DND-41 (cell line): Measurements from ENCODE around the gene L3MBTL3.

Experiments used
- ATAC-seq: fragments of 200-7000 bp; cut with Tn5 transposase; 3 replicates; pipeline ENCODE4 v1.9.1; 2021; ENCODE audit warnings: low read depth; ENCODE audit not compliant: insufficient read depth
- DNase-seq: peaks from one replicate; pipeline ENCODE4 v3.0.0-alpha.2; 2020
- H2AFZ ChIP-seq: 2 replicates; pipeline ENCODE4 v1.6.0; 2012; ENCODE audit warnings: low read depth, low read length
- H3K27ac ChIP-seq: 2 replicates; pipeline ENCODE4 v1.5.1; 2012; ENCODE audit warnings: low read length, inconsistent platforms
- H3K27me3 ChIP-seq: fragments of 200-600 bp; sonication (generic); 2 replicates; pipeline ENCODE4 v1.6.0; 2012; ENCODE audit warnings: low read length, mild to moderate bottlenecking, inconsistent platforms; ENCODE audit not compliant: insufficient read depth, poor library complexity
- H3K36me3 ChIP-seq: 2 replicates; pipeline ENCODE4 v1.5.1; 2012; ENCODE audit warnings: low read length, inconsistent platforms; ENCODE audit not compliant: insufficient read depth
- H3K4me1 ChIP-seq: 2 replicates; pipeline ENCODE4 v1.5.1; 2012; ENCODE audit warnings: mild to moderate bottlenecking, low read length; ENCODE audit not compliant: insufficient read depth
- H3K4me2 ChIP-seq: 2 replicates; pipeline ENCODE4 v1.6.0; 2012; ENCODE audit warnings: mild to moderate bottlenecking, moderate library complexity, low read length, inconsistent platforms; ENCODE audit not compliant: insufficient read depth
- H3K4me3 ChIP-seq, 2 experiments: fragments of 200-600 bp in 1 of 2; shearing (Covaris generic) in 1 of 2; 2 replicates each; pipeline ENCODE4 v1.5.1; 2012 to 2016; ENCODE audit warnings: inconsistent platforms in 2 of 2, low read length in 2 of 2, mild to moderate bottlenecking in 2 of 2, low read depth in 1 of 2, moderate library complexity in 1 of 2
- H3K79me2 ChIP-seq: 2 replicates; pipeline ENCODE4 v1.6.0; 2012; ENCODE audit warnings: low read length, inconsistent platforms; ENCODE audit not compliant: insufficient read depth
- H3K9ac ChIP-seq: 2 replicates; pipeline ENCODE4 v1.6.0; 2012; ENCODE audit warnings: low read depth, mild to moderate bottlenecking, inconsistent platforms, low read length, moderate library complexity
- H3K9me3 ChIP-seq: 2 replicates; pipeline ENCODE4 v1.5.1; 2012; ENCODE audit warnings: low read length, moderate library complexity, mild to moderate bottlenecking, inconsistent platforms; ENCODE audit not compliant: insufficient read depth, severe bottlenecking
- H4K20me1 ChIP-seq: 2 replicates; pipeline ENCODE4 v1.6.0; 2012; ENCODE audit warnings: low read length; ENCODE audit not compliant: insufficient read depth
- CTCF ChIP-seq: IDR thresholded peaks from 2 replicates; pipeline ENCODE4 v1.5.1; 2012; ENCODE audit warnings: borderline replicate concordance, low read length, moderate library complexity, mild to moderate bottlenecking; ENCODE audit not compliant: poor library complexity, severe bottlenecking; ENCODE audit errors: extremely low read depth
- EZH2 ChIP-seq: IDR thresholded peaks from 3 replicates; pipeline ENCODE4 v1.6.1; 2012; ENCODE audit warnings: borderline replicate concordance, low read depth, mild to moderate bottlenecking, moderate library complexity, low read length, inconsistent platforms; ENCODE audit not compliant: severe bottlenecking

The L3MBTL3 gene

DNA sequence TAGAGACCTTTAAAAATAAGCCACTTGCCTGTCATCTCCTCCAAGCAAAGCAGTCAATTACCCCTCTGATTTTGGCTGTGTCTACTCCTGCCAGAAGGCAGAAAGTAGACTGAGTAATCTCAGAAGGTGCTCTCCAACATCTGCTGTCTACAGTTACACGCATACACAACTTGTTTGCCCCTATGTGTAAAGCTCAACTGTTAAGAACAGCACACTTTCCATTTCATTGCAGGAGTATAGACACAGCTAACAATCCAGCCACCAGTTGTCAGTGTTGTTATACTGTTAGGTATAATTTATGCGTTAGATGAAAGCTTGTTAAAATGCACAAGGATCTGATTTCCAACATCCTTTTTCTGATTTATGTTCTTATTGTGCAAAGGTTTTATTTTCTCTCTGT, 116.2 kb downstream of the L3MBTL3 start:
- H3K27me3 ChIP-seq, result no peaks in the 10 kb centered on the region
- no peaks in the 10 kb centered on the region for H3K36me3 ChIP-seq
- no peak for ATAC-seq
- H3K9me3 ChIP-seq, result no peaks in the 10 kb centered on the region
- no peaks in the 10 kb centered on the region for H4K20me1 ChIP-seq
- H2AFZ ChIP-seq, result no peak overlapping the region
- TF ChIP-seq CTCF (no peak), EZH2 (no peak)
- DNase-seq, result no peak
- no peaks in the 10 kb centered on the region for H3K79me2 ChIP-seq
- H3K4me2 ChIP-seq, result no peak overlapping the region
- no peak overlapping the region for H3K4me3 ChIP-seq
- H3K4me1 ChIP-seq, result no peaks in the 10 kb centered on the region
- no peak overlapping the region for H3K9ac ChIP-seq
- no peak overlapping the region for H3K27ac ChIP-seq

DNA sequence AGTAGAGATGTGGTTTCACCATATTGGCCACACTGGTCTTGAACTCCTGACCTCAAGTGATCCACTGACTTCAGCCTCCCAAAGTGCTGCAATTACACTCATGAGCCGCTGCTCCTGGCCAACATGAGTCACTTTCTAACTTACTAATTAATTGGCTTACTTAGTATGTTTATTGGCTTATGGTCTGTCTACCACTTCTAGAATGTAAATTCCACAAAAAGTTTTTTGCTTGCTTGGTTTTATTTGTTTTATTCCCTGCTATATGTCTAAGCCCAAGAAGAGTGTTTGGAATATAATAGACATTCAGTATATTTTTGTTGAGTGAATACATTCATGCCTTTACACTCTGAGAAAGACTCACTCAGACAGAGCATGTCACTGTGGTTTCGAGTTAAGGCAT, 118.4 kb downstream of the L3MBTL3 start:
- H3K27ac ChIP-seq, result no peak overlapping the region
- H3K4me3 ChIP-seq, result no peak overlapping the region
- no peaks in the 10 kb centered on the region for H3K4me1 ChIP-seq
- H3K4me2 ChIP-seq, result no peak overlapping the region
- H3K79me2 ChIP-seq, result no peaks in the 10 kb centered on the region
- TF ChIP-seq EZH2 (no peak), CTCF (no peak)
- no peaks in the 10 kb centered on the region for H3K27me3 ChIP-seq
- no peaks in the 10 kb centered on the region for H3K9me3 ChIP-seq
- no peak overlapping the region for H2AFZ ChIP-seq
- H4K20me1 ChIP-seq, result no peaks in the 10 kb centered on the region
- no peak for ATAC-seq
- no peak for DNase-seq
- no peak overlapping the region for H3K9ac ChIP-seq
- H3K36me3 ChIP-seq, result no peaks in the 10 kb centered on the region

- Histone ChIP-seq H3K9me3 (no peaks in the 10 kb centered on the region), H3K79me2 (no peaks in the 10 kb centered on the region), H3K9ac (no peak overlapping the region), H3K27me3 (no peaks in the 10 kb centered on the region), H3K4me3 (no peak overlapping the region), H4K20me1 (no peaks in the 10 kb centered on the region), H3K27ac (no peak overlapping the region), H3K36me3 (no peaks in the 10 kb centered on the region), H3K4me2 (no peak overlapping the region), H3K4me1 (no peaks in the 10 kb centered on the region), H2AFZ (no peak overlapping the region)
- no peak for ATAC-seq
- TF ChIP-seq EZH2 (no peak), CTCF (no peak)
- DNase-seq, result no peak
These were observed 119.9 kb downstream of the L3MBTL3 start for GRCh38 chr6:130138116-130138908.

DNA sequence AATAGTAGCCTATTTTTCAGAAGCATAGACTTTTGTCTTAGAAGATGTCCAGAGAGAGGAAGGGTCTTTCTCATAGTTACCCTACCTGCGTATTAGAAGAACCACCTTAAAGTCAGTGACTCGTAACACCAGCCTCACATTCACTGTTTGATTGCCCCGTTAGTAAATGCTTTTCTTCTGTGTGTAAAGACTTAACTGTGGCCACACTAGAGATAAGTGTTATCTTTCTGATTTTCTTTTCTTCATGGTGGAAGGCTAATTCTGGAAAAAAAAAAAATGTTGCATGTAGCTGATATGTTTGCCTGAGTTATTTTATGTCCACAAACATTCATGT, 120.5 kb downstream of the L3MBTL3 start:
- DNase-seq (no peak), ATAC-seq (no peak)
- no peak overlapping the region for H3K4me3 ChIP-seq
- no peaks in the 10 kb centered on the region for H3K4me1 ChIP-seq
- H3K36me3 ChIP-seq, result no peaks in the 10 kb centered on the region
- H3K27ac ChIP-seq, result no peak overlapping the region
- H3K9ac ChIP-seq, result no peak overlapping the region
- H4K20me1 ChIP-seq, result no peaks in the 10 kb centered on the region
- no peak overlapping the region for H3K4me2 ChIP-seq
- H3K79me2 ChIP-seq, result no peaks in the 10 kb centered on the region
- H2AFZ ChIP-seq, result no peak overlapping the region
- no peak for TF ChIP-seq EZH2
- TF ChIP-seq CTCF, result no peak
- no peaks in the 10 kb centered on the region for H3K9me3 ChIP-seq
- no peaks in the 10 kb centered on the region for H3K27me3 ChIP-seq
